HL-60 (cell line): ENCODE data around the gene PAPOLA.
A peak's percentile ranks its signal among the peaks of the same experiment; 100 is the strongest.

Experiments
- POLR2AphosphoS5 ChIP-seq: IDR thresholded peaks from 2 replicates; pipeline ENCODE4 v1.6.1; 2012; ENCODE audit warnings: low read depth
- REST ChIP-seq: IDR thresholded peaks from 2 replicates; pipeline ENCODE4 v1.6.1; 2012; ENCODE audit warnings: low read depth; ENCODE audit not compliant: insufficient replicate concordance
- SPI1 ChIP-seq: IDR thresholded peaks from 2 replicates; pipeline ENCODE4 v1.6.1; 2012; ENCODE audit warnings: low read depth, mild to moderate bottlenecking, borderline replicate concordance
- TF ChIP-seq, protein P1 (sequence below): IDR thresholded peaks from one replicate; pipeline ENCODE4 v1.5.1; 2011; ENCODE audit warnings: low read length, control low read depth, inconsistent platforms; ENCODE audit not compliant: insufficient read depth

GRCh38 chr14:96584199-96584906 is 82.2 kb downstream of the PAPOLA start:
- TF ChIP-seq, protein P1, sequence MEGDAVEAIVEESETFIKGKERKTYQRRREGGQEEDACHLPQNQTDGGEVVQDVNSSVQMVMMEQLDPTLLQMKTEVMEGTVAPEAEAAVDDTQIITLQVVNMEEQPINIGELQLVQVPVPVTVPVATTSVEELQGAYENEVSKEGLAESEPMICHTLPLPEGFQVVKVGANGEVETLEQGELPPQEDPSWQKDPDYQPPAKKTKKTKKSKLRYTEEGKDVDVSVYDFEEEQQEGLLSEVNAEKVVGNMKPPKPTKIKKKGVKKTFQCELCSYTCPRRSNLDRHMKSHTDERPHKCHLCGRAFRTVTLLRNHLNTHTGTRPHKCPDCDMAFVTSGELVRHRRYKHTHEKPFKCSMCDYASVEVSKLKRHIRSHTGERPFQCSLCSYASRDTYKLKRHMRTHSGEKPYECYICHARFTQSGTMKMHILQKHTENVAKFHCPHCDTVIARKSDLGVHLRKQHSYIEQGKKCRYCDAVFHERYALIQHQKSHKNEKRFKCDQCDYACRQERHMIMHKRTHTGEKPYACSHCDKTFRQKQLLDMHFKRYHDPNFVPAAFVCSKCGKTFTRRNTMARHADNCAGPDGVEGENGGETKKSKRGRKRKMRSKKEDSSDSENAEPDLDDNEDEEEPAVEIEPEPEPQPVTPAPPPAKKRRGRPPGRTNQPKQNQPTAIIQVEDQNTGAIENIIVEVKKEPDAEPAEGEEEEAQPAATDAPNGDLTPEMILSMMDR: peak; percentile 42
- TF ChIP-seq REST (no peak), POLR2AphosphoS5 (no peak), SPI1 (no peak)
